ENCODE data around the gene ESR1. TPM values are rescaled to one million over a fixed set of nuclear protein-coding genes. Genes with fewer than 3 reads are reported as not detected.
"Not testable (repeated sequence)": the region's sequence is repeated elsewhere in the genome, so short reads cannot be mapped to it uniquely, and the experiment has no call there.

Gene ESR1
- total and polyA plus RNA-seq, 4 donors = 0.05 to 16.1 (median 6.3) TPM

GRCh38 chr6:151882206-151882605 lies 74.7 kb downstream of the ESR1 start:
- Histone ChIP-seq H3K9me3 (ENCODE audit: control insufficient read depth in 4 of 4, low read length in 3 of 4) (no peaks in the 10 kb centered on the region), H3K27me3 (ENCODE audit: control insufficient read depth in 4 of 4, insufficient read depth in 4 of 4, low read length in 3 of 4) (no peaks in the 10 kb centered on the region), H3K4me3 (ENCODE audit: low read depth in 1 of 3, low read length in 3 of 3) (no peak overlapping the region), H3K36me3 (ENCODE audit: control insufficient read depth in 4 of 4, insufficient read depth in 3 of 4, low read depth in 1 of 4, low read length in 3 of 4) (peaks cover 4 to 17% (median 8%) of the 10 kb centered on the region in 4 donors), H3K4me1 (ENCODE audit: control insufficient read depth in 4 of 4, insufficient read depth in 4 of 4, low read length in 3 of 4) (peaks cover 5 to 9% (median 7%) of the 10 kb centered on the region in 4 donors), H3K9ac (ENCODE audit: low read depth in 1 of 2, low read length in 2 of 2) (no peak overlapping the region), H3K27ac (ENCODE audit: low read depth in 1 of 2, low read length in 2 of 2) (no peak overlapping the region)
- TF ChIP-seq HNF4A (conservative IDR thresholded peaks at IDR 0.05) = no peak
- TF ChIP-seq JUND (IDR thresholded peaks at IDR 0.05) = no peak
- TF ChIP-seq SP1 (IDR thresholded peaks at IDR 0.05) = no peak
- TF ChIP-seq ZBTB33 (IDR thresholded peaks at IDR 0.05) = no peak
- DNase-seq (ENCODE audit: low spot score) = no peak
- WGBS = 95% methylated on average over 5 of the region's 5 CpGs

GRCh38 chr6:151885234-151885633 lies 77.8 kb downstream of the ESR1 start:
- no peak for DNase-seq (ENCODE audit: low spot score)
- peaks cover 4 to 17% (median 8%) of the 10 kb centered on the region in 4 donors for H3K36me3 ChIP-seq (ENCODE audit: control insufficient read depth in 4 of 4, insufficient read depth in 3 of 4, low read depth in 1 of 4, low read length in 3 of 4)
- H3K4me3 ChIP-seq (ENCODE audit: low read depth in 1 of 3, low read length in 3 of 3) = no peak overlapping the region
- WGBS = 95% methylated on average over 4 of the region's 4 CpGs
- no peak for TF ChIP-seq GABPA (IDR thresholded peaks at IDR 0.05 in 1 of 2, conservative IDR thresholded peaks at IDR 0.05 in 1 of 2)
- TF ChIP-seq SP1 (IDR thresholded peaks at IDR 0.05) = no peak
- no peak for TF ChIP-seq NR2F2 (IDR thresholded peaks at IDR 0.05)
- TF ChIP-seq ATF3 (IDR thresholded peaks at IDR 0.05) = no peak
- no peak for TF ChIP-seq JUND (IDR thresholded peaks at IDR 0.05)
- H3K27me3 ChIP-seq (ENCODE audit: control insufficient read depth in 4 of 4, insufficient read depth in 4 of 4, low read length in 3 of 4) = no peaks in the 10 kb centered on the region
- H3K4me1 ChIP-seq (ENCODE audit: control insufficient read depth in 4 of 4, insufficient read depth in 4 of 4, low read length in 3 of 4) = peaks cover 0 to 2% (median 0%) of the 10 kb centered on the region in 4 donors
- H3K9me3 ChIP-seq (ENCODE audit: control insufficient read depth in 4 of 4, low read length in 3 of 4) = no peaks in the 10 kb centered on the region
- H3K9ac ChIP-seq (ENCODE audit: low read depth in 1 of 2, low read length in 2 of 2) = no peak overlapping the region
- no peak overlapping the region for H3K27ac ChIP-seq (ENCODE audit: low read depth in 1 of 2, low read length in 2 of 2)

- H3K9ac ChIP-seq (ENCODE audit: low read depth in 1 of 2, low read length in 2 of 2) = no peak overlapping the region
- H3K27me3 ChIP-seq (ENCODE audit: control insufficient read depth in 4 of 4, insufficient read depth in 4 of 4, low read length in 3 of 4) = no peaks in the 10 kb centered on the region
- H3K36me3 ChIP-seq (ENCODE audit: control insufficient read depth in 4 of 4, insufficient read depth in 3 of 4, low read depth in 1 of 4, low read length in 3 of 4) = no peaks in the 10 kb centered on the region
- no peak for DNase-seq (ENCODE audit: low spot score)
- H3K27ac ChIP-seq (ENCODE audit: low read depth in 1 of 2, low read length in 2 of 2) = no peak overlapping the region
- no peak overlapping the region for H3K4me3 ChIP-seq (ENCODE audit: low read depth in 1 of 3, low read length in 3 of 3)
- 82% methylated on average over 3 of the region's 3 CpGs for WGBS
- H3K4me1 ChIP-seq (ENCODE audit: control insufficient read depth in 4 of 4, insufficient read depth in 4 of 4, low read length in 3 of 4) = no peaks in the 10 kb centered on the region
- H3K9me3 ChIP-seq (ENCODE audit: control insufficient read depth in 4 of 4, low read length in 3 of 4) = no peaks in the 10 kb centered on the region
- no peak for TF ChIP-seq ZBTB33 (IDR thresholded peaks at IDR 0.05)
- TF ChIP-seq YY1 (IDR thresholded peaks at IDR 0.05) = no peak
- no peak for TF ChIP-seq CTCF (IDR thresholded peaks at IDR 0.05; ENCODE audit: low read depth, low read length, missing input control)
- TF ChIP-seq JUND (IDR thresholded peaks at IDR 0.05) = no peak
- TF ChIP-seq HNF4A (conservative IDR thresholded peaks at IDR 0.05) = no peak
- TF ChIP-seq RAD21 (IDR thresholded peaks at IDR 0.05) = no peak
- no peak for TF ChIP-seq EGR1 (IDR thresholded peaks at IDR 0.05; ENCODE audit: low read depth in 2 of 2)
- TF ChIP-seq GABPA (IDR thresholded peaks at IDR 0.05 in 1 of 2, conservative IDR thresholded peaks at IDR 0.05 in 1 of 2) = no peak
- TF ChIP-seq SP1 (IDR thresholded peaks at IDR 0.05) = no peak
- TF ChIP-seq REST (IDR thresholded peaks at IDR 0.05) = no peak
- no peak for TF ChIP-seq HNF4G (IDR thresholded peaks at IDR 0.05)
Measured at GRCh38 chr6:151891524-151891923, 84.0 kb downstream of the ESR1 start.

- H3K27me3 ChIP-seq (ENCODE audit: control insufficient read depth in 4 of 4, insufficient read depth in 4 of 4, low read length in 3 of 4); H3K36me3 ChIP-seq (ENCODE audit: control insufficient read depth in 4 of 4, insufficient read depth in 3 of 4, low read depth in 1 of 4, low read length in 3 of 4); H3K4me3 ChIP-seq (ENCODE audit: low read depth in 1 of 3, low read length in 3 of 3); H3K4me1 ChIP-seq (ENCODE audit: control insufficient read depth in 4 of 4, insufficient read depth in 4 of 4, low read length in 3 of 4); H3K9me3 ChIP-seq (ENCODE audit: control insufficient read depth in 4 of 4, low read length in 3 of 4); DNase-seq (ENCODE audit: low spot score); H3K27ac ChIP-seq (ENCODE audit: low read depth in 1 of 2, low read length in 2 of 2); H3K9ac ChIP-seq (ENCODE audit: low read depth in 1 of 2, low read length in 2 of 2): not testable (repeated sequence)
- WGBS = 67% methylated on average over 3 of the region's 3 CpGs
Measured at GRCh38 chr6:151894426-151894825, 86.9 kb downstream of the ESR1 start.
